ENCODE results near the gene PARD3. TPM values are rescaled to one million over a fixed set of nuclear protein-coding genes. Genes with fewer than 3 reads are reported as not detected.

PARD3 gene
- total and polyA plus RNA-seq, 2 donors (not counting 1 experiment from before 2014, with no cell fraction given) = 24.0 to 46.4 TPM

DNA sequence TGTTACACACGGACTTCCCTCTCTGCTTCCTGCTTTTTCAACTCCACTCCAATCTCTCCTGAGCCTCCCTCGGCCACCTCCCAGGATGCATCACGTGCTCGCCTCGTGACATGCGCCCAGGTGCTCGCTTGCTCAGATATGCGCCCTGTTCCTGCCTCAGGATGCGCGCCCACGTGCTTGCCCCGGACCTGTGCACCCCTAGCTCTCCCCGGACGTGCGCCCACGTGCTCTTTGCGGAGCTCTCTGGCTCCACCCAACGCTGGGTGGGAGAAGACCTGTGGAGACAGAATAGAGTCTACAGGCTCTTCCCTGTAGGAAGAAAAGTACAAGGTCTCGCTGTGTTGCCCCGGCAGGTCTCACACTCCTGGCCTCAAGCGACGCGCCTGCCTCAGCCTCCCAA lies 23.1 kb downstream of the PARD3 start:
- DNase-seq (ENCODE audit: low read depth in 2 of 2) = no peak
- H3K27me3 ChIP-seq (ENCODE audit: control insufficient read depth, insufficient read depth, low read length) = no peaks in the 10 kb centered on the region
- H3K9ac ChIP-seq (ENCODE audit: insufficient read depth, low read length) = no peak overlapping the region
- TF ChIP-seq, protein P1, sequence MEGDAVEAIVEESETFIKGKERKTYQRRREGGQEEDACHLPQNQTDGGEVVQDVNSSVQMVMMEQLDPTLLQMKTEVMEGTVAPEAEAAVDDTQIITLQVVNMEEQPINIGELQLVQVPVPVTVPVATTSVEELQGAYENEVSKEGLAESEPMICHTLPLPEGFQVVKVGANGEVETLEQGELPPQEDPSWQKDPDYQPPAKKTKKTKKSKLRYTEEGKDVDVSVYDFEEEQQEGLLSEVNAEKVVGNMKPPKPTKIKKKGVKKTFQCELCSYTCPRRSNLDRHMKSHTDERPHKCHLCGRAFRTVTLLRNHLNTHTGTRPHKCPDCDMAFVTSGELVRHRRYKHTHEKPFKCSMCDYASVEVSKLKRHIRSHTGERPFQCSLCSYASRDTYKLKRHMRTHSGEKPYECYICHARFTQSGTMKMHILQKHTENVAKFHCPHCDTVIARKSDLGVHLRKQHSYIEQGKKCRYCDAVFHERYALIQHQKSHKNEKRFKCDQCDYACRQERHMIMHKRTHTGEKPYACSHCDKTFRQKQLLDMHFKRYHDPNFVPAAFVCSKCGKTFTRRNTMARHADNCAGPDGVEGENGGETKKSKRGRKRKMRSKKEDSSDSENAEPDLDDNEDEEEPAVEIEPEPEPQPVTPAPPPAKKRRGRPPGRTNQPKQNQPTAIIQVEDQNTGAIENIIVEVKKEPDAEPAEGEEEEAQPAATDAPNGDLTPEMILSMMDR (conservative IDR thresholded peaks at IDR 0.05 in 1 of 2, IDR thresholded peaks at IDR 0.05 in 1 of 2; ENCODE audit: low read depth in 1 of 2, low read length in 2 of 2) = no peak
- no peak for TF ChIP-seq EZH2 (IDR thresholded peaks at IDR 0.05; ENCODE audit: low read length, missing control alignments)
- no peaks in the 10 kb centered on the region for H3K9me3 ChIP-seq (ENCODE audit: control insufficient read depth, insufficient read depth, low read depth, low read length)
- H3K4me3 ChIP-seq (replicated peaks in 1 of 4; ENCODE audit: control extremely low read depth in 1 of 4, insufficient read depth in 1 of 4, low read depth in 3 of 4, low read length in 4 of 4) = no peak overlapping the region
- H3K4me1 ChIP-seq (ENCODE audit: control insufficient read depth, extremely low read depth, insufficient read depth, low read length) = no peaks in the 10 kb centered on the region
- H2AFZ ChIP-seq (ENCODE audit: low read length) = no peak overlapping the region
- H4K20me1 ChIP-seq (ENCODE audit: control insufficient read depth, extremely low read depth, insufficient read depth, low read length) = no peaks in the 10 kb centered on the region
- peaks cover 6% of the 10 kb centered on the region for H3K79me2 ChIP-seq (ENCODE audit: control insufficient read depth, insufficient read depth, low read length)
- H3K27ac ChIP-seq (ENCODE audit: insufficient read depth, low read length) = no peak overlapping the region
- H3K4me2 ChIP-seq (ENCODE audit: extremely low read depth, insufficient read depth, low read length) = no peak overlapping the region
- no peaks in the 10 kb centered on the region for H3K36me3 ChIP-seq (ENCODE audit: control insufficient read depth, insufficient read depth, low read length)

DNA sequence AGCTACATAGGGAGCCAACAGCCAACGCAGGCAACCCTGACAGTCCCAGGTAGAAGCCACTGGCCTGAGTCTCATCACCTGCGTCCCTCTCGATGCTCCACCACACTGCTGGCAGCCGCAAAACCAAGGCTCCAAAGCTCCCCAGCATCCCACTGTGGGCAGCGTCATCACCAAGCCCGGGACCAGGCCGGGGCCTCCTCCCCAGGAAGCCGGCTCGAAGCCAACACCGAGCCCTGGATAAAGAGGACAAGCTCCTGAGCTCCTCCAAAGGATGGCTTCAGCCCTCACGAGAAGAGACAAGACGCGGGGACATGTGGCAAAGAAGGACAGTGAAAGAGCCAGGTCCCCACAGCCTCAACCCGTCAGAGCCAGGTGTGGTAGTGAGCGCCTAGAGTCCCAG lies 23.9 kb downstream of the PARD3 start:
- Histone ChIP-seq H3K27ac (ENCODE audit: insufficient read depth, low read length) (no peak overlapping the region), H3K36me3 (ENCODE audit: control insufficient read depth, insufficient read depth, low read length) (no peaks in the 10 kb centered on the region), H3K4me3 (replicated peaks in 1 of 4; ENCODE audit: control extremely low read depth in 1 of 4, insufficient read depth in 1 of 4, low read depth in 3 of 4, low read length in 4 of 4) (no peak overlapping the region), H3K27me3 (ENCODE audit: control insufficient read depth, insufficient read depth, low read length) (no peaks in the 10 kb centered on the region), H3K79me2 (ENCODE audit: control insufficient read depth, insufficient read depth, low read length) (peaks cover 6% of the 10 kb centered on the region), H3K9ac (ENCODE audit: insufficient read depth, low read length) (no peak overlapping the region), H3K9me3 (ENCODE audit: control insufficient read depth, insufficient read depth, low read depth, low read length) (no peaks in the 10 kb centered on the region), H3K4me2 (ENCODE audit: extremely low read depth, insufficient read depth, low read length) (no peak overlapping the region), H3K4me1 (ENCODE audit: control insufficient read depth, extremely low read depth, insufficient read depth, low read length) (no peaks in the 10 kb centered on the region), H2AFZ (ENCODE audit: low read length) (no peak overlapping the region), H4K20me1 (ENCODE audit: control insufficient read depth, extremely low read depth, insufficient read depth, low read length) (no peaks in the 10 kb centered on the region)
- no peak for DNase-seq (ENCODE audit: low read depth in 2 of 2)
- TF ChIP-seq EZH2 (IDR thresholded peaks at IDR 0.05; ENCODE audit: low read length, missing control alignments) = no peak
- TF ChIP-seq, protein P1 (conservative IDR thresholded peaks at IDR 0.05 in 1 of 2, IDR thresholded peaks at IDR 0.05 in 1 of 2; ENCODE audit: low read depth in 1 of 2, low read length in 2 of 2) = no peak

DNA sequence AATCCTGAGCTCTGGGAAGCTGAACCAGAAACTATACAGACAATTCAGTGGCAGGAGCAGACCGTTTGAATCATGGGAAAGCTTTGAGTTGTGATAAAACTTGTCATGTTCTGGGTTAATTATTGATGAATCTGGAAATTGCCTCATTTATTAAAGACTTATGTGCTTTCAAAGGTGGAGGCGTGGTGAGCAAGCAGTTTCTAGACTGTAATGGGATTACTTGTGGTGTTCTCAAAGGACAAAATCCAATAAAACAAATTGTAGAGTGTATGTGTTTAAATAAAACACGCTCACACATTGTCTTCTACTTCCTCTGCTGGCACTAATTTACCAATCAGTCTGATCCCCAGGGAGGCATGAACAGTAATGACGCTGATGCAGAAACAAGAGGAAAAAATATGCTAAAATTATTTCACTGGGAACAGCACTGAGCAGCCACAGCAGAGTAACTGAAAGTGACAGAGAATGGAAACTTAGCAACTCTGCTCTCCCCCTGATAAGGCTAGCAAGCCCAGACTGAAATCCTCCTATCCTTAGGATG lies 25.1 kb downstream of the PARD3 start:
- no peaks in the 10 kb centered on the region for H4K20me1 ChIP-seq (ENCODE audit: control insufficient read depth, extremely low read depth, insufficient read depth, low read length)
- H3K9me3 ChIP-seq (ENCODE audit: control insufficient read depth, insufficient read depth, low read depth, low read length) = no peaks in the 10 kb centered on the region
- H3K4me2 ChIP-seq (ENCODE audit: extremely low read depth, insufficient read depth, low read length) = no peak overlapping the region
- H3K9ac ChIP-seq (ENCODE audit: insufficient read depth, low read length) = no peak overlapping the region
- TF ChIP-seq EZH2 (IDR thresholded peaks at IDR 0.05; ENCODE audit: low read length, missing control alignments) = no peak
- TF ChIP-seq, protein P1 (conservative IDR thresholded peaks at IDR 0.05 in 1 of 2, IDR thresholded peaks at IDR 0.05 in 1 of 2; ENCODE audit: low read depth in 1 of 2, low read length in 2 of 2) = no peak
- H3K79me2 ChIP-seq (ENCODE audit: control insufficient read depth, insufficient read depth, low read length) = peaks cover 7% of the 10 kb centered on the region
- no peak overlapping the region for H2AFZ ChIP-seq (ENCODE audit: low read length)
- H3K36me3 ChIP-seq (ENCODE audit: control insufficient read depth, insufficient read depth, low read length) = no peaks in the 10 kb centered on the region
- H3K27ac ChIP-seq (ENCODE audit: insufficient read depth, low read length) = no peak overlapping the region
- DNase-seq (ENCODE audit: low read depth in 2 of 2) = no peak
- H3K4me3 ChIP-seq (replicated peaks in 1 of 4; ENCODE audit: control extremely low read depth in 1 of 4, insufficient read depth in 1 of 4, low read depth in 3 of 4, low read length in 4 of 4) = no peak overlapping the region
- H3K4me1 ChIP-seq (ENCODE audit: control insufficient read depth, extremely low read depth, insufficient read depth, low read length) = no peaks in the 10 kb centered on the region
- H3K27me3 ChIP-seq (ENCODE audit: control insufficient read depth, insufficient read depth, low read length) = no peaks in the 10 kb centered on the region

All from fibroblast of lung (primary cell).